Esophagus muscularis mucosa (tissue), 3 donors: ENCODE measurements around the gene CUBN.

Source experiments
- CTCF ChIP-seq, 3 experiments: fragments of 200-600 bp in 2 of 3; fragments of 450-650 bp in 1 of 3; sonication (generic) in 2 of 3; IDR thresholded peaks; one replicate each; pipeline ENCODE4 v1.5.1; 2017 to 2019; ENCODE audit warnings: antibody characterized with exemption in 3 of 3, mild to moderate bottlenecking in 2 of 3, moderate library complexity in 1 of 3
- EP300 ChIP-seq: sonication (generic); formaldehyde crosslinking; IDR thresholded peaks from one replicate; pipeline ENCODE4 v1.6.1; 2017; ENCODE audit warnings: antibody characterized with exemption

GRCh38 chr10:17073725-17074540, 55.7 kb downstream of the CUBN start:
- TF ChIP-seq CTCF (IDR thresholded peaks at IDR 0.05): no peak
- no peak for TF ChIP-seq EP300
